A204.1 (cell line): Measurements from ENCODE around the gene AGXT.

Experiments used
- FAIRE-seq: peaks from 2 replicates; lab custom pipeline; 2012; peaks lifted over from hg19 to GRCh38; lab: Jason Lieb, UNC

The AGXT gene

DNA sequence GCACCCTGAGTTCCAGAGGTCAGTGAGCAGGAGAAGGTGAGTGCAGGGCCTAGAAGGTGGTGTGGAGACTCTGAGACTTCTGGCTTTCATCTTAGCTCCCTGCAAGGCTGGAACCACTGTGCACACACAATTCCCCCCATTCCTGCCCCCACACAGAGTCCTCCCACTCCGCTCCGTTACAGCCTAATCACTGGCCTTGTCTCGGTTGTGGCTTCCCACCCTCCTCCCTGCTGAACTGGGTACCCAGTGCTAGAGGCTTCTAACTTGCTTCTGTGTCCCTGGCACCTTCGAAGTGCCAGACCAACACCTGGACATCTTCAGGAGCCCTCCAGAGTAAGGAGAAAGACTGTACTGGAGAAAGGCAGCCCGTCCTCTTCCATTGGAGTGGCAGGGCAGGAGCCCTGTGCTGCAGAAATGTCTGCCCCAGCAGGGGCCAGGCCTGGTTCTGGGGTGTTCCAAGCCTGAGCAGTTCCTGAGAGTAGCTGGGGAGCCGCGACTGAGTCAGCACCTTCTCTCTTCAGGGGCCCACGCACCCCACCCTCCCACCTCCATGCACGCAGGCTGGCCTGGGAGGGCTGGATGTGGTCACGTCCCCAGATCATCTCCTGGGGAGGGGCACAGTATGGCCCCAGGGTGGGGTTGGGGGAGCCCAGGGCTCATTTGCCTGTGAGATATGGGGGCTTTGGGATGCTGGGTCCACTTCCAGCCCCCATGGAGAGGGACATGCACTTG lies 60.9 kb downstream of the AGXT start:
- no peak for FAIRE-seq
